BLaER1 treated with 17β-estradiol and CSF1 and Interleukin-3, amounts not matched to agents 10 nM and 100 nM (cell line): ENCODE measurements around the gene FILIP1.

Experiments used
- H3K27ac ChIP-seq, 11 experiments: shearing (Covaris generic); formaldehyde crosslinking; 2 replicates each; pipeline ENCODE4 v1.8.1; 2022
- H3K27me3 ChIP-seq, 11 experiments: shearing (Covaris generic); formaldehyde crosslinking; 2 replicates each; pipeline ENCODE4 v1.8.1; 2022
- H3K36me3 ChIP-seq, 11 experiments: shearing (Covaris generic); formaldehyde crosslinking; 2 replicates each; pipeline ENCODE4 v1.8.1; 2022
- H3K4me1 ChIP-seq, 10 experiments: shearing (Covaris generic); formaldehyde crosslinking; 2 replicates each; pipeline ENCODE4 v1.8.1; 2022
- H3K4me2 ChIP-seq, 11 experiments: shearing (Covaris generic); formaldehyde crosslinking; 2 replicates each; pipeline ENCODE4 v1.8.1; 2022
- H3K4me3 ChIP-seq, 10 experiments: shearing (Covaris generic); formaldehyde crosslinking; 2 replicates each; pipeline ENCODE4 v1.8.1; 2022
- H3K9ac ChIP-seq, 11 experiments: shearing (Covaris generic); formaldehyde crosslinking; 2 replicates each; pipeline ENCODE4 v1.8.1; 2022
- H3K9me3 ChIP-seq, 11 experiments: shearing (Covaris generic); formaldehyde crosslinking; replicated peaks in 1 of 11; 2 replicates each; pipeline ENCODE4 v1.8.1; 2022
- H4K20me1 ChIP-seq, 11 experiments: shearing (Covaris generic); formaldehyde crosslinking; 2 replicates each; pipeline ENCODE4 v1.8.1; 2022
- Cebpa-rat ChIP-seq, 11 experiments: shearing (Covaris generic); IDR thresholded peaks; 2 replicates each; pipeline ENCODE4 v1.8.1; 2022

Gene FILIP1

GRCh38 chr6:75486850-75487518, 6.6 kb downstream of the FILIP1 start:
- no peak for TF ChIP-seq Cebpa-rat (IDR thresholded peaks at IDR 0.05)
- H3K4me1 ChIP-seq: peaks cover 0 to 3% (median 0%) of the 10 kb centered on the region in 10 experiments; a peak in 2 of 20 replicates
- no peaks in the 10 kb centered on the region for H3K9me3 ChIP-seq
- no peaks in the 10 kb centered on the region for H3K36me3 ChIP-seq
- H3K27ac ChIP-seq: no peak overlapping the region
- H3K4me3 ChIP-seq: no peak overlapping the region
- no peaks in the 10 kb centered on the region for H3K27me3 ChIP-seq
- H4K20me1 ChIP-seq: no peaks in the 10 kb centered on the region
- no peak overlapping the region for H3K4me2 ChIP-seq
- no peak overlapping the region for H3K9ac ChIP-seq

GRCh38 chr6:75484535-75484934, 9.1 kb downstream of the FILIP1 start:
- Histone ChIP-seq H3K9me3 (no peaks in the 10 kb centered on the region), H3K36me3 (no peaks in the 10 kb centered on the region), H3K4me3 (no peak overlapping the region), H3K27ac (no peak overlapping the region), H4K20me1 (no peaks in the 10 kb centered on the region), H3K4me1 (peaks cover 0 to 3% (median 0%) of the 10 kb centered on the region in 10 experiments; a peak in 2 of 20 replicates), H3K4me2 (no peak overlapping the region), H3K9ac (no peak overlapping the region), H3K27me3 (no peaks in the 10 kb centered on the region)
- no peak for TF ChIP-seq Cebpa-rat (IDR thresholded peaks at IDR 0.05)

GRCh38 chr6:75483136-75483952, 10.3 kb downstream of the FILIP1 start:
- H3K9ac ChIP-seq: no peak overlapping the region
- no peaks in the 10 kb centered on the region for H3K36me3 ChIP-seq
- no peaks in the 10 kb centered on the region for H3K27me3 ChIP-seq
- no peaks in the 10 kb centered on the region for H4K20me1 ChIP-seq
- TF ChIP-seq Cebpa-rat (IDR thresholded peaks at IDR 0.05): no peak
- peaks cover 0 to 3% (median 0%) of the 10 kb centered on the region in 10 experiments; a peak in 2 of 20 replicates for H3K4me1 ChIP-seq
- no peak overlapping the region for H3K27ac ChIP-seq
- H3K4me3 ChIP-seq: no peak overlapping the region
- H3K9me3 ChIP-seq: no peaks in the 10 kb centered on the region
- H3K4me2 ChIP-seq: no peak overlapping the region

DNA sequence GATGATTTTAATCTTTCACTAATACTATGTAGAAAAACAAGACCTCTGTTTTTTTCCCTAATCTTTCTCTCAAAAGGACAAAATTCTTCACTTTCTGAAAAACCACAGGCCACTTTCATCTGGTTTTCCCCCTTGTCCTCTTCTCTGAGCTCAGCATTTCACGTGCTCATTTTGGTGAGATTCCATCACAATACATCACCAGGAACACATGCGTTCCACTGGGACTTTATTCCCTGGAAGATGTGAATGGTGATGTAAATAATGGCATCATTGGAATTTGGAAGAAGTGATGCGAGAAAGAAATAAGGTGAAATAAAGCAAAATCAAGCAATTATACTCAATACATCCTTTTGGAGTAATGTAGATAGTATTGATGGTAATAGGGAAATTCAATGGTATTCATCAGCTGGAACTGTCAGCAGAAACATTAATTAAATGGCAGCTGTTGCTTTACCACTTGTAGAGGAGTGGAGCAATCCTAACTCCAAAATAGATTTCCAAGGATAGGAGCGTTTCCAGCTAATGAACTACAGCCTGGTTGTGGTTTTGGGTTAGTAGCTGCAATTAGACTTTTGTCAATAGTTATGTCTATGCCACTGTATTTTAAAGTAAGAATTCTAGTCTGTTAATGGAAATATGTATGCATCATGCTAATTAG, 11.5 kb downstream of the FILIP1 start:
- H3K9ac ChIP-seq: no peak overlapping the region
- no peaks in the 10 kb centered on the region for H3K27me3 ChIP-seq
- TF ChIP-seq Cebpa-rat (IDR thresholded peaks at IDR 0.05): no peak
- no peak overlapping the region for H3K4me3 ChIP-seq
- H3K36me3 ChIP-seq: no peaks in the 10 kb centered on the region
- no peaks in the 10 kb centered on the region for H3K4me1 ChIP-seq
- no peak overlapping the region for H3K27ac ChIP-seq
- no peaks in the 10 kb centered on the region for H3K9me3 ChIP-seq
- no peak overlapping the region for H3K4me2 ChIP-seq
- no peaks in the 10 kb centered on the region for H4K20me1 ChIP-seq

- Histone ChIP-seq H3K36me3 (no peaks in the 10 kb centered on the region), H3K27ac (no peak overlapping the region), H3K27me3 (no peaks in the 10 kb centered on the region)
These were observed 12.2 kb downstream of the FILIP1 start for GRCh38 chr6:75481394-75481793.

DNA sequence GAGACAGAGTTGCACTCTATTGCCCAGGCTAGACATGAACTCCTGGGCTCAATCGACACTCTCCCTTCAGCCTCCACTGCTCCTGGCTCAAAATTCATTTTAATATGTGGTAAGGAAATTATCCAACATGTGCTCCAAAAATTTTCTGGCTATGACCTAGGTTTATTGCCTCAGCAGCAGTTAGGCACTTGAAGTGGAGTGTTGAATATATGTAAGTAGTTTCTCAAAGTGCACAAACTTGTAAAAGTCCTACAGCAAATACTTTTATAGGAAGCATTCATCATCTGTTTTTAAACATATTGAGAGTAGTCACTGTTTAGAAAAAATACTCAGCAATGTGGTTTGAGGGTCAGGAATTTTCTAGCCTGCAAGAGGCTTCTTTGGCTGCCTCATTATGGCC, 13.2 kb downstream of the FILIP1 start:
- H3K9me3 ChIP-seq: no peaks in the 10 kb centered on the region
- no peak overlapping the region for H3K27ac ChIP-seq
- no peak overlapping the region for H3K4me2 ChIP-seq
- no peak overlapping the region for H3K4me3 ChIP-seq
- no peaks in the 10 kb centered on the region for H4K20me1 ChIP-seq
- H3K9ac ChIP-seq: no peak overlapping the region
- no peaks in the 10 kb centered on the region for H3K36me3 ChIP-seq
- TF ChIP-seq Cebpa-rat (IDR thresholded peaks at IDR 0.05): no peak
- H3K4me1 ChIP-seq: no peaks in the 10 kb centered on the region
- no peaks in the 10 kb centered on the region for H3K27me3 ChIP-seq

More at GRCh38 chr6:75481394-75481793, 12.2 kb downstream of the FILIP1 start:
- H3K9me3 ChIP-seq: no peaks in the 10 kb centered on the region
- TF ChIP-seq Cebpa-rat (IDR thresholded peaks at IDR 0.05): no peak
- no peak overlapping the region for H3K4me3 ChIP-seq
- no peaks in the 10 kb centered on the region for H4K20me1 ChIP-seq
- H3K9ac ChIP-seq: no peak overlapping the region
- H3K4me1 ChIP-seq: no peaks in the 10 kb centered on the region
- H3K4me2 ChIP-seq: no peak overlapping the region

DNA sequence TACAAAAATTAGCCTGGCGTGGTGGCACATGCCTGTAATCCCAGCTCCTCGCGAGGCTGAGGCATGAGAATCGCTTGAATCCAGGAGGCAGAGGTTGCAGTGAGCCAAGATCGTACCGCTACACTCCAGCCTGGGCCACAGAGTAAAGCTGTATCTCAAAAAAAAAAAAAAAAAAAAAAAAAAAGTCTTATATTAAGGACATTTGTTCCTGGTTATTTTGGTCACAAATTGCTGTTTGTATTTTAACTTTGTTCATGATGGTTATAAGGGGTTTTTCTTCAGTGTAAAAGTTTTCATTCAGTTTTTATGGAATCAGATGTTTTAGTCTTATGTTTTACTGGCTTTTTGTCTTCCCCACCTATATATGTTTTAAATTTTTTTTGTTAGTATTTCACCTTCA, 13.9 kb downstream of the FILIP1 start:
- no peak for TF ChIP-seq Cebpa-rat (IDR thresholded peaks at IDR 0.05)

GRCh38 chr6:75478929-75479328, 14.7 kb downstream of the FILIP1 start:
- H3K36me3 ChIP-seq: no peaks in the 10 kb centered on the region
- H3K4me3 ChIP-seq: no peak overlapping the region
- no peak overlapping the region for H3K9ac ChIP-seq
- H3K4me1 ChIP-seq: no peaks in the 10 kb centered on the region
- no peaks in the 10 kb centered on the region for H3K27me3 ChIP-seq
- TF ChIP-seq Cebpa-rat (IDR thresholded peaks at IDR 0.05): no peak
- H3K9me3 ChIP-seq: no peaks in the 10 kb centered on the region
- no peaks in the 10 kb centered on the region for H4K20me1 ChIP-seq
- no peak overlapping the region for H3K4me2 ChIP-seq
- no peak overlapping the region for H3K27ac ChIP-seq

More for the DNA sequence above, 13.9 kb downstream of the FILIP1 start:
- H3K27ac ChIP-seq: no peak overlapping the region
- no peaks in the 10 kb centered on the region for H3K36me3 ChIP-seq
- no peaks in the 10 kb centered on the region for H3K27me3 ChIP-seq
- no peaks in the 10 kb centered on the region for H4K20me1 ChIP-seq
- H3K4me2 ChIP-seq: no peak overlapping the region
- H3K4me1 ChIP-seq: no peaks in the 10 kb centered on the region
- no peak overlapping the region for H3K4me3 ChIP-seq
- H3K9ac ChIP-seq: no peak overlapping the region
- no peaks in the 10 kb centered on the region for H3K9me3 ChIP-seq

GRCh38 chr6:75472885-75473284, 20.7 kb downstream of the FILIP1 start:
- no peaks in the 10 kb centered on the region for H3K4me1 ChIP-seq
- TF ChIP-seq Cebpa-rat (IDR thresholded peaks at IDR 0.05): no peak
- no peaks in the 10 kb centered on the region for H3K27me3 ChIP-seq
- H3K27ac ChIP-seq: no peak overlapping the region
- H3K4me2 ChIP-seq: no peak overlapping the region
- H3K9ac ChIP-seq: no peak overlapping the region
- H3K4me3 ChIP-seq: no peak overlapping the region
- no peaks in the 10 kb centered on the region for H3K36me3 ChIP-seq
- no peaks in the 10 kb centered on the region for H4K20me1 ChIP-seq
- peaks cover 3 to 8% (median 5%) of the 10 kb centered on the region in 11 experiments; a peak in 14 of 22 replicates for H3K9me3 ChIP-seq
